ENCODE results near the gene BICD1. TPM values are rescaled to one million over a fixed set of nuclear protein-coding genes. Genes with fewer than 3 reads are reported as not detected.

The BICD1 gene
- total RNA-seq, 1 donor from 2014 or later = 33.8 TPM

- H3K4me1 ChIP-seq = no peaks in the 10 kb centered on the region
- no peak overlapping the region for H3K4me3 ChIP-seq
- intact Hi-C loops (cut with DNase I) = no loop called here
- H3K27me3 ChIP-seq = no peaks in the 10 kb centered on the region
- H3K27ac ChIP-seq = no peak overlapping the region
- DNase-seq (ENCODE audit: low spot score in 2 of 2) = no peak
- peaks cover 0 to 7% of the 10 kb centered on the region in 2 donors for H3K36me3 ChIP-seq
- no peak for TF ChIP-seq CTCF (IDR thresholded peaks at IDR 0.05)
- peaks cover 0 to 9% of the 10 kb centered on the region in 2 donors for H3K9me3 ChIP-seq
Observed at GRCh38 chr12:32233568-32233967, 126.9 kb downstream of the BICD1 start.

- intact Hi-C loops (cut with DNase I) = no loop called here
- H3K36me3 ChIP-seq = peaks cover 0 to 7% of the 10 kb centered on the region in 2 donors
- no peak for TF ChIP-seq CTCF (IDR thresholded peaks at IDR 0.05)
- no peaks in the 10 kb centered on the region for H3K27me3 ChIP-seq
- H3K9me3 ChIP-seq = peaks cover 0 to 9% of the 10 kb centered on the region in 2 donors
- H3K4me3 ChIP-seq = no peak overlapping the region
- H3K27ac ChIP-seq = no peak overlapping the region
- no peaks in the 10 kb centered on the region for H3K4me1 ChIP-seq
- no peak for DNase-seq (ENCODE audit: low spot score in 2 of 2)
Observed at GRCh38 chr12:32235251-32235650, 128.6 kb downstream of the BICD1 start.

GRCh38 chr12:32240162-32240561 is 133.5 kb downstream of the BICD1 start:
- H3K9me3 ChIP-seq = peaks cover 0 to 9% of the 10 kb centered on the region in 2 donors
- DNase-seq (ENCODE audit: low spot score in 2 of 2) = no peak
- H3K4me1 ChIP-seq = no peaks in the 10 kb centered on the region
- no peak for TF ChIP-seq CTCF (IDR thresholded peaks at IDR 0.05)
- H3K27ac ChIP-seq = no peak overlapping the region
- H3K4me3 ChIP-seq = no peak overlapping the region
- peaks cover 0 to 7% of the 10 kb centered on the region in 2 donors for H3K36me3 ChIP-seq
- intact Hi-C loops (cut with DNase I) = no loop called here
- no peaks in the 10 kb centered on the region for H3K27me3 ChIP-seq

GRCh38 chr12:32240831-32241230 is 134.2 kb downstream of the BICD1 start:
- Histone ChIP-seq H3K27ac (no peak overlapping the region), H3K4me3 (no peak overlapping the region), H3K9me3 (peaks cover 0 to 9% of the 10 kb centered on the region in 2 donors), H3K36me3 (peaks cover 0 to 7% of the 10 kb centered on the region in 2 donors), H3K4me1 (no peaks in the 10 kb centered on the region), H3K27me3 (no peaks in the 10 kb centered on the region)
- no peak for TF ChIP-seq CTCF (IDR thresholded peaks at IDR 0.05)
- intact Hi-C loops (cut with DNase I) = no loop called here
- no peak for DNase-seq (ENCODE audit: low spot score in 2 of 2)

GRCh38 chr12:32242641-32243040 is 136.0 kb downstream of the BICD1 start:
- Histone ChIP-seq H3K36me3 (peaks cover 0 to under 1% of the 10 kb centered on the region in 2 donors), H3K4me1 (no peaks in the 10 kb centered on the region), H3K27me3 (no peaks in the 10 kb centered on the region), H3K9me3 (peaks cover 0 to under 1% of the 10 kb centered on the region in 2 donors), H3K4me3 (no peak overlapping the region), H3K27ac (no peak overlapping the region)
- no peak for TF ChIP-seq CTCF (IDR thresholded peaks at IDR 0.05)
- intact Hi-C loops (cut with DNase I) = no loop called here
- no peak for DNase-seq (ENCODE audit: low spot score in 2 of 2)

Data from ascending aorta (tissue), 2 donors.